IPS DF 19.7 (cell line): ENCODE measurements around the gene NEMP1.
"Not testable (repeated sequence)": the region's sequence is repeated elsewhere in the genome, so short reads cannot be mapped to it uniquely, and the experiment has no call there.

ENCODE experiments used
- DNase-seq: peaks from one replicate; pipeline ENCODE4 v3.0.0-alpha.2; 2013; ENCODE audit warnings: low read depth, low spot score

The NEMP1 gene

DNA sequence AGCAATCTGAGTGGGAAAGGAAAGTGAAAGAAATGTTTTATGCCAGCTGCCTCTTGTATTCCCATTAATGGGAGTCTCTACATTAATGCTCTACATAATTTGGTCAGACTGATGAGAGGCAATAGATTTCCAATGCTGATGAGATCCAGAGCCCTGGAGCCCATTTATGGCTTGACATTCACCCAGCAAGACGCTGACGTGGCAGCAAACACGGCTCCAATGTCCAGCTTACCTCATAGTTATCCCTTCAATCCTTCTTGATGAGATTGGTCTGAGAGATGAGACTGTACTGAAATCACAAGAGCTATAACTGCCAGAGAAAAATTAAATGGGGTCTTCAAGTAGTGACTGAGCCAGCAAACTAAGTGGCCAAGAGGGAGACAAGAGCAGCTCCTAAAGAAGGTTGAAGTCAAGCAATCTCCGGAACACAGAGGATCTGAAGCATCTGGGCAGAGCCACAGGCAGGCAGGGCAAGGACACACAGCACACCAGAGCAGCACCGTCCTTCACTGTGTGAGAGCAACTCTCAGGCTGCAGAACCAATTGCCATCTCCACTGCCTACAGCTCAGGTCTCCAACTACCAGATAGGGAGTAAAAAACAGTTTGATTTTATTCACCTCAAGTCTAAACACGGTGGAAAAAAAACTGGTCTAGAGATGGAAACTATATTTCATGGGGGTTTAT lies 21.4 kb downstream of the NEMP1 start:
- no peak for DNase-seq

DNA sequence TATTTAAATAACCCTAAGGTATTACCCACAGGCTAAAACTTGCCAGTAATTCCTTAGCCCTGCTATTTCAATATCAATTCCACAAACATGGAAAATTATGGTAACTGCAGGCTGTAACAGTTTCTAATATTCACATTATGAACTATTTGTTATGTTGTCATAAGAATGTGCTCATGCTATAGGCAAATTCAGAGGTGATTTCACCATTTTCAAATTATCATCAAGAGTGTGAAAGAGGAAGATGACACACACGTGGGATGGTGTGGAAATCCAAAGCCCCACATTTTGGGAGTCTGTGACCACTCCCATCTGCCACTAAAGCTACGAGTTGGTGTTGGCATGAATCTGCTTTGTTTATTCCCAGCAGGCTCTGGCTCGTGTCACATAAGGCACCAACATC lies 22.8 kb downstream of the NEMP1 start:
- DNase-seq: no peak

- DNase-seq: not testable (repeated sequence)
Observed at GRCh38 chr12:57053901-57054300, 24.7 kb downstream of the NEMP1 start.

GRCh38 chr12:57053146-57053545 lies 25.4 kb downstream of the NEMP1 start:
- DNase-seq: not testable (repeated sequence)

- DNase-seq: no peak
Observed at GRCh38 chr12:57051011-57051410, 27.6 kb downstream of the NEMP1 start.

DNA sequence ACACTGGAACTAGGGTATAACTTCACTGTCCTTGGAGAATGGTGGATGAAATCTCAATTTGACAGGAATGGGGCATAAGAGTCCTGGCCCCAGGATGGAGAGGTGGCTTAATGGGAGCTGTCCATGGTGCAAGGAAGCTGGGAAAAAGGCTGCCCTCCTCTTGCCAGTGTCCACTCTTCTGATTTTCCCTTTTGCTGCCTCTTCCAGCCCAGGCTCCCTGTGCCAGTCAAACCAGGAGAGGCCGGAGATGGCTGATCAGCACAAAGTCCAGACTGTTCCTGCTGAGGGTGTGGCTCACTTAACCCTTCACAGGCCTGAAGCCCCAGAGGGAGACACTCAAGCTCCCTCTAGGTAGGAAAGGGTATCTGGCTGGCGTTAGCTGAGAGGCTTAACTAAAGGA lies 28.7 kb downstream of the NEMP1 start, which contains the start of gene MYO1A:
Gene MYO1A, minus strand, starts transcription at position 240 of the 400 bp plus-strand sequence. CDS start 1,806 bp downstream, outside the sequence.
- no peak for DNase-seq

GRCh38 chr12:57049119-57049446 lies 29.5 kb downstream of the NEMP1 start:
- no peak for DNase-seq

- DNase-seq: no peak
Observed at GRCh38 chr12:57048423-57049118, 30.0 kb downstream of the NEMP1 start.

GRCh38 chr12:57047981-57048380 lies 30.6 kb downstream of the NEMP1 start:
- DNase-seq: no peak

GRCh38 chr12:57046947-57047890 lies 31.4 kb downstream of the NEMP1 start:
- DNase-seq: no peak

- no peak for DNase-seq
Observed at GRCh38 chr12:57046086-57046791, 32.4 kb downstream of the NEMP1 start.

GRCh38 chr12:57044889-57045288 lies 33.7 kb downstream of the NEMP1 start:
- DNase-seq: no peak

- no peak for DNase-seq
Observed at GRCh38 chr12:57044468-57044867, 34.1 kb downstream of the NEMP1 start.

- no peak for DNase-seq
Observed at GRCh38 chr12:57042695-57043094, 35.9 kb downstream of the NEMP1 start.

GRCh38 chr12:57040750-57041149 lies 37.8 kb downstream of the NEMP1 start:
- no peak for DNase-seq

DNA sequence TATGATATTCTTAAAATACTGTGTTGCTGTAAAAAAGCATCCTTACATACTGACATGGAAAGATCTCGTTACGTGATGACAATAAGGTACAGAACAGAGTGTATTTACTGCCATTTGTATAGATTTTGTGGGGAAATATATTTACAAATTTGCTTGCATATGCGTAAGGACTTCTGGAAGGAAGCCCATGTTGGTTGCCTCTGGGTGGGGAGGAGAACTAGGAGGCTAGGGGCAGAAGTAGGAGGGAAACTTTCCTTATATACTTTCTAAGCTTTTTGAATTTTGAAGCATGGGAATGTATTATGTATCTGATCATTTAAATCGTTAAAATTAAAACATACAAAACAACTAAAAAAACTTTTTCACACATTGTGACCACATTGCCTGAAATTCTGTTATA lies 38.4 kb downstream of the NEMP1 start:
- no peak for DNase-seq

- no peak for DNase-seq
Observed at GRCh38 chr12:57039016-57039798, 39.4 kb downstream of the NEMP1 start.

- DNase-seq: no peak
Observed at GRCh38 chr12:57037264-57037663, 41.3 kb downstream of the NEMP1 start.

DNA sequence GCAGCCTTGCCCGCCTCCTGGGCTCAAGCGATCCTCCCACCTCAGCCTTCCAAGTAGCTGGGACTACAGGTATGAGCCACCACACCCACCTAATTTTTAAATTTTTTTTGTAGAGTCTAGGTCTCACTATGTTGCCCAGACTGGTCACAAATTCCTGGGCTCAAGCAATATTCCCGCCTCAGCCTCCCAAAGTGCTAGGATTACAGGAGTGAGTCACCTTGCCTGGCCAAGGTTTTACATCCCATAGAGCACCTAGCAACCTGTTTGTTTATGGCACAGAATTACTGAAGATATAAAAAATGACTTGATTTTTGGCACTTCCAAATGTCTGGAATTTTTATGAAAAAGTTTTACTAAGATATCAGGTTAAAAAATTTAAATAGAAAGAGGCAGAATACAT lies 45.2 kb downstream of the NEMP1 start:
- DNase-seq: no peak

- no peak for DNase-seq
Observed at GRCh38 chr12:57031789-57032188, 46.8 kb downstream of the NEMP1 start.
